GM12878 (cell line): ENCODE measurements around the gene NAA10. TPM values are rescaled to one million over a fixed set of nuclear protein-coding genes. Genes with fewer than 3 reads are reported as not detected.

Experiments
- BCL11A ChIP-seq: IDR thresholded peaks from 2 replicates; pipeline ENCODE4 v1.6.1; 2011; ENCODE audit warnings: low read depth, low read length
- EGR1 ChIP-seq, 2 experiments: IDR thresholded peaks; 1 replicate in 1 of 2; 2 replicates in 1 of 2; pipeline ENCODE4 v1.6.1; 2011 to 2012; ENCODE audit warnings: low read depth in 2 of 2, low read length in 2 of 2, borderline replicate concordance in 1 of 2, mild to moderate bottlenecking in 1 of 2, moderate library complexity in 1 of 2
- FOS ChIP-seq: IDR thresholded peaks from 3 replicates; pipeline ENCODE4 v1.6.1; 2011; ENCODE audit warnings: borderline replicate concordance; ENCODE audit not compliant: insufficient read length; ENCODE audit errors: extremely low read depth
- HCFC1 ChIP-seq: fragments of 150-350 bp; IDR thresholded peaks from 2 replicates; pipeline ENCODE4 v1.6.1; 2014; ENCODE audit warnings: low read length
- NKRF ChIP-seq: fragments of 450-650 bp; conservative IDR thresholded peaks from 2 replicates; pipeline ENCODE4 v1.6.1; 2017; ENCODE audit warnings: mild to moderate bottlenecking, moderate library complexity
- TCF3 ChIP-seq: IDR thresholded peaks from 2 replicates; pipeline ENCODE4 v1.6.1; 2012; ENCODE audit warnings: low read depth, mild to moderate bottlenecking, low read length, borderline replicate concordance; ENCODE audit not compliant: insufficient read depth
- ZNF687 ChIP-seq: fragments of 450-650 bp; IDR thresholded peaks from 2 replicates; pipeline ENCODE4 v1.6.1; 2017; ENCODE audit warnings: mild to moderate bottlenecking, moderate library complexity
- polyA plus RNA-seq, 11 experiments: library from polyadenylated mRNA; depleted of rRNA in 4 of 11; unstranded in 6 of 11; stranded (reverse) in 5 of 11; fragments of >200 nt; fragmentation: Nextera tagmentation in 4 of 11; fragmentation: Illumina TruSeq in 1 of 11; extraction: Ambion mirVana in 4 of 11; extraction: Trizol in 1 of 11; gene quantifications; 1 replicate in 1 of 11; 2 replicates in 10 of 11; pipeline versions ENCODE4 v1.2.1 to v1.2.3, GENCODE V29; 2011 to 2016; ENCODE audit warnings: inconsistent platforms in 2 of 11, missing spikeins in 2 of 11, low read depth in 1 of 11
- total RNA-seq, 4 experiments: library from RNA; depleted of rRNA in 3 of 4; stranded (reverse); fragments of >200 nt in 3 of 4; fragmentation: Illumina TruSeq in 1 of 4; extraction: Trizol in 1 of 4; gene quantifications; 2 replicates each; pipeline versions ENCODE4 v1.2.1 to v1.2.3, GENCODE V29; 2013 to 2021

Gene NAA10
- total and polyA plus RNA-seq, 10 of the 15 experiments (the other 5 are each of a cell fraction or from before 2014, with no cell fraction given), result 7.9 to 212 (median 98.9) TPM

GRCh38 chrX:153941336-153942252 is 6.8 kb upstream of the NAA10 start (continued):
- no peak for TF ChIP-seq ZNF687
- no peak for TF ChIP-seq BCL11A
- TF ChIP-seq EGR1 (IDR thresholded peaks at IDR 0.05; ENCODE audit: borderline replicate concordance in 1 of 2, low read depth in 2 of 2, low read length in 2 of 2), result no peak
- TF ChIP-seq TCF3, result no peak
- TF ChIP-seq FOS, result no peak
- TF ChIP-seq HCFC1, result no peak
- no peak for TF ChIP-seq NKRF
